ENCODE results near the gene C6orf132.

The C6orf132 gene

DNA sequence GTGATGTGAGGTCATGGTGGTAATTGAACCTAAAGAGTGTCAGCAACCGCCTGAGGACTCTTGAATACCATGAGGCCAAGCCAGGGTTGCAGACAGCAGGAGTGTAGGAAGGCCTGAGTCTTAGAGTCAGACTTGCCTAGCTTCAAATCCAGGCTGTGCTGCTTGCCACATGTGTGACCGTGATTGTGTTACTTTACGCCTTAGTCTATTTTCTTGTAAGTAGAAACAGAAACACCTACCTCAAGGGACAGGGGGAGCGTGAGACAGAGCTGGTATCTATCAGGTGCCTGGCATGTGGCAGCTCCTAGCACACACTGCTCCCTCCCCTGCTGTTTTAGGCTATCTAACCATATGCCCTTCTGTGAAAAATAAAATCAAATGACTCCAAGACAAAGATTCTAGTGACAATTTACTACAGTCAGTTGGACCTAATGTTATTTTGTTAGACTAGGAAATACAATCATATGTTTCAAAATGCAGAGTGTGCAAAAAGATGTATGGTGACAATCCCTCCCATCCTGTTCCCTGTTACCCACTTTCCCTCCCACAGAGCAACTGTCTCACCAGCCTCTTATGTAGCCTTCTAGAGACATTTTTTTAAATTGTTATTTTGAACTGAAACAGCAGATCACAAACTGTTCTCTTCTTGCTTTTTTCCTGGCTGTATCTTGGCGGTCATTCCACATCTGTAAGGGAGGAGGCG lies 70.4 kb downstream of the C6orf132 start:
- DNase-seq, result no peak

DNA sequence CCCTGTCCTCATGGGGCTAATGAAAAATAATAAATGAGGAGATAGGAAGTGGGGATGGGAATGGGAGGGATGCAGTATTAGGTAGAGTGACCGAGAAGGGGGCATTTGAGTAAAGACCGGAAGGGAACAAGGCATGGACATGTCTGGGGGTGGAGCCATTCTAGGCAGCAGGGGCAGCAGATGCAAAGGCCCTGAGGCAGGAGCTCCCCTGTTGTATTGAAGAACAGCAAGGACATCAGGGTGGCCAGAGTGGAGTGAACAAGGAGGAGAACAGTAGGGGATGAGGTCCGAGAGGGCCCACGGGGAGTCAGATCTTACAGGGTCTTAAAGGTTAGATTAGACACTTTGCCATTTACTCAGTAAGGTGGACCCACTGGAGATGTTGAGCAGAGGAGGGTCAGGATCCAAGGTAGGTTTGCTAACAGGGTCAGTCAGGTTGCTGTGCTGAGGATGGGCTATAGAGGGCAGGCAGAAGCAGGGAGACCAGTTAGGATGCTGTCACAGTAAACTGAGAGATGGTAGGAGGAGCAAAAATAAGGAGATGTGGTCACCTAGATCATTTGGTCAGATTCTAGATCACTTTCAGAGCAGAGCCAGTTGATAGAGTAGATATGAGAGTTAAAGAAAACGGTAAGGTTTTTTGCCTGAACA lies 73.4 kb downstream of the C6orf132 start:
- no peak for DNase-seq

DNA sequence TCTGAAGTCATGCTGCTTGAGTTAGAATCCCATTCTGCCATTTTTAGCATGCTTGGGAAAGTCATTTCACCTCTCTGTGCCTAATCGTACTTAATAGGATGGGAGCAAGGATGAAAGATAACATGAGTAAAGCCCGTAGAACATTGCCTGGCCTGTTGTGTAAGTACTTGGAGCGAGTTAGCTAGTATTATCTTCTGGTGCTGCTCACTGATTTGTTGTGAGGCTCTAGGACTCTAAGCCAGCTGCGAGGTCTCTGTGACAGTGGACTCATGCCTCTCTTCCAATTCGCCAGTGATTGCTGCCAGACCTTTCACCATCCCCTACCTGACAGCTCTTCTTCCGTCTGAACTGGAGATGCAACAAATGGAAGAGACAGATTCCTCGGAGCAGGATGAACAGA lies 74.2 kb downstream of the C6orf132 start:
- DNase-seq, result no peak

DNA sequence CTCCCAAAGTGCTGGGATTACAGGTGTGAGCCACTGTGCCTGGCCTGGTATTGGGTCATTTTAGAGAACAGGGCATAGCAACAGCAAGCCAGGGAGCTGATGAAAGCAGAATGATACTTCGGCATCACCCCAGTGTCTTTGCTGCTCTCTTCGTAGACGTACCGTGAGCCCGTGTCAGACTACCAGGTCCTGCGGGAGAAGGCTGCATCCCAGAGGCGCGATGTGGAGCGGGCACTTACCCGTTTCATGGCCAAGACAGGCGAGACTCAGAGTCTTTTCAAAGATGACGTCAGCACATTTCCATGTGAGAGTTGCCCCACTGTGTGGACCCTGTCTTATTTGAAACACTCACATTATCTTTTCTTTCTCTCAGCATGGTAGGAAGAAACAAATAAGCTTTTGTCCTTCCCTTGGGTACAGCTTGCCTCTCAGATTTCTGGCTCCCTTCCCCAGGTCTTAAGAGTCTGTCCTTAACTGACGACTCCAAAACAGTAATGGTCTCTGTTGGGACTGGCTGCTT lies 76.2 kb downstream of the C6orf132 start:
- DNase-seq, result no peak

DNA sequence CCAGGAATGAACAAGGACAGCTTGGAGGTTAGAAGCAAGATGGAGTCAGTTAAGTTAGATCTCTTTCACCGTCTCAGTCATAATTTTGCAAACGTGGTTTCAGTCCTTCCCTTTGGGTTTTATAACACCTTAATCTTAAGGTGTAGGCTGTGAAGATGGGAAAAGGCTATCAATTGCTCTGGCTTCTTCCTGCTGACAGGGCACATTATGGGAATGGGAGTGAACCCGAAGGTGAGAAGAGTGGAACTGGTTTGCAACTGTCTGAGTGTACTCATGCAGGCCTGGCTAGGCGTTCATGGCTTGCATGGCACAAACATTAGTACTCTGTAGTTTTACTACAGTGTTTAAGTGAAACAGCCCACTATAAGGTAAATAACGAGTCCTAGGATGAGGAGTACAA lies 82.7 kb downstream of the C6orf132 start:
- no peak for DNase-seq

DNA sequence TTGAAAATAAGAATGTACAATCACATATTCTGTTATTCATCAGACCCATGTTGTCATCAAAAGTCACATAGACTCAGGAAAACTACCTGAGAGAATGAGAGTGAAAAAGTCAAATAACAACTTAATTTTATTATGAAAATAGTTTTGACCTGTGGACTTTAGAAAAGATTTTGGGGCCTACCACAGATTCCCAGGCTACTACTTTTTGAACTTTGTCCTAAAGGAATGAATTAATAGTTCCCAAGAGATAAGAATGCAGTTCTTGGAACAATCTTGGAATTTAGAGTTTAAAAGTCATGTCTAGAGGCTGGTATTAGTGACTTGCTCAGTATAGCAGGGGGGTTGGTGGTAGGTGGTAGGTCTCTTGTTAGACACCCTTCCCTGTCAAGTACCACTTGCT lies 88.8 kb downstream of the C6orf132 start:
- no peak for DNase-seq

DNA sequence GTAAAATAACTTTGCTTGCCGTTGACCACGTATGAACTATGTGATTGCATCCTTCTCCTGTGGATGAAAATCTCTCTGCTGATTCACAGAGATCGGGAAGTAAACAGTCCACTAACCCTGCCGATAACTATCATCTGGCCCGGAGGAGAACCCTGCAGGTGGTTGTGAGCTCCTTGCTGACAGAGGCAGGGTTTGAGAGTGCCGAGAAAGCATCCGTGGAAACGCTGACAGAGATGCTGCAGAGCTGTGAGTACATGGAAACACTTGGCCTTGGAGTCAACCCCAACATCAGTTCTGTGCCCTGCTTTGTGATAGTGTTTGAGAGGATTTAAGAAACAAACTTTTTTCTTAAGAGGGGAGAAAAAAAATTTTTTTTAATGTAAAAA lies 91.2 kb downstream of the C6orf132 start:
- no peak for DNase-seq
